ENCODE results near the gene MYO1B. TPM values are rescaled to one million over a fixed set of nuclear protein-coding genes. Genes with fewer than 3 reads are reported as not detected.

MYO1B gene
- total RNA-seq, 1 experiment from 2014 or later = 43.2 TPM

GRCh38 chr2:191347881-191348280 is 102.7 kb downstream of the MYO1B start:
- no peak overlapping the region for H2BK12ac ChIP-seq (ENCODE audit: insufficient read length, low read depth, low read length)
- no peak overlapping the region for H2BK5ac ChIP-seq (ENCODE audit: insufficient read length, low read length)
- H3K4me1 ChIP-seq (ENCODE audit: insufficient read depth, low read length) = no peaks in the 10 kb centered on the region
- Mint-ChIP-seq H3K36me3 (ENCODE audit: insufficient read depth in 1 of 3, low read depth in 3 of 3) (peaks cover 16 to 28% (median 20%) of the 10 kb centered on the region in 3 experiments; a peak in 6 of 7 replicates), H3K9me3 (no peaks in the 10 kb centered on the region), H3K4me3 (no peak overlapping the region), H3K27me3 (ENCODE audit: low read depth) (no peaks in the 10 kb centered on the region), H3K27ac (0 out of 7 replicates have a peak overlapping the region, but pooled peaks of 1 of the 3 experiments have one; percentile 24), H3K4me1 (no peaks in the 10 kb centered on the region)
- H2BK15ac ChIP-seq (ENCODE audit: low read depth, low read length) = no peak overlapping the region
- no peaks in the 10 kb centered on the region for H3K27me3 ChIP-seq (ENCODE audit: insufficient read depth, low read length)
- no peak overlapping the region for H2BK120ac ChIP-seq (ENCODE audit: low read depth, low read length, poor library complexity, severe bottlenecking)
- H3K4me2 ChIP-seq (ENCODE audit: insufficient read depth, insufficient read length, low read length) = no peak overlapping the region
- no peak overlapping the region for H3K18ac ChIP-seq (ENCODE audit: insufficient read length, low read depth, low read length)
- no peak overlapping the region for H2AK5ac ChIP-seq (ENCODE audit: insufficient read length, low read length)
- no peak overlapping the region for H3K27ac ChIP-seq (ENCODE audit: insufficient read length, low read depth, low read length)
- H3K79me2 ChIP-seq (ENCODE audit: insufficient read depth, low read length) = no peaks in the 10 kb centered on the region
- no peak for DNase-seq
- no peak for TF ChIP-seq CTCF (conservative IDR thresholded peaks at IDR 0.05)
- no peak overlapping the region for H2BK20ac ChIP-seq (ENCODE audit: low read depth, low read length, poor library complexity, severe bottlenecking)
- no peak overlapping the region for H2AFZ ChIP-seq (ENCODE audit: low read length)
- H4K91ac ChIP-seq (ENCODE audit: insufficient read length, low read depth, low read length) = no peak overlapping the region
- no peak overlapping the region for H3K14ac ChIP-seq (ENCODE audit: insufficient read depth, low read length)
- H4K8ac ChIP-seq (replicated peaks; ENCODE audit: insufficient read length, low read depth, low read length) = no peak overlapping the region
- no peak overlapping the region for H3K23ac ChIP-seq (ENCODE audit: insufficient read length, low read depth, low read length)
- H4K5ac ChIP-seq (ENCODE audit: insufficient read length, low read depth, low read length) = no peak overlapping the region
- peaks cover 5% of the 10 kb centered on the region for H3K79me1 ChIP-seq (ENCODE audit: insufficient read depth, low read depth, low read length, poor library complexity, severe bottlenecking)
- no peak overlapping the region for H3K4ac ChIP-seq (ENCODE audit: low read depth, low read length)
- no peaks in the 10 kb centered on the region for H4K20me1 ChIP-seq (ENCODE audit: control insufficient read depth, insufficient read depth, insufficient read length)
- no CpG with 5 or more reads among the region's 4 CpGs for WGBS (ENCODE audit: extremely low coverage, insufficient read length, low lambda C conversion rate)
- no peak overlapping the region for H3K9ac ChIP-seq (ENCODE audit: extremely low read depth, insufficient read length, low read length)
- H3K23me2 ChIP-seq (ENCODE audit: insufficient read length, low read depth, low read length, poor library complexity, severe bottlenecking) = no peaks in the 10 kb centered on the region
- no peaks in the 10 kb centered on the region for H3K9me3 ChIP-seq (ENCODE audit: control insufficient read depth, low read depth, low read length)
- no peak overlapping the region for H3T11ph ChIP-seq (ENCODE audit: low read length)
- no peak overlapping the region for H3K56ac ChIP-seq (ENCODE audit: insufficient read length, low read depth, low read length)

Measured in H9 (cell line).